Mammary epithelial cell (primary cell): Measurements from ENCODE around the gene TTC7B.

Source experiments
- CTCF ChIP-seq, 2 donors: IDR thresholded peaks in 1 of 2; conservative IDR thresholded peaks in 1 of 2; 2 replicates each; pipeline ENCODE4 v1.5.1; 2011 to 2012; ENCODE audit warnings: inconsistent platforms in 2 of 2, low read length in 2 of 2, mild to moderate bottlenecking in 2 of 2, control low read depth in 1 of 2, low read depth in 1 of 2; ENCODE audit not compliant: insufficient read depth in 1 of 2; ENCODE audit errors: extremely low read depth in 1 of 2
- EZH2 ChIP-seq: IDR thresholded peaks from 2 replicates; pipeline ENCODE4 v1.6.1; 2012; ENCODE audit warnings: low read length, inconsistent platforms, borderline replicate concordance

DNA sequence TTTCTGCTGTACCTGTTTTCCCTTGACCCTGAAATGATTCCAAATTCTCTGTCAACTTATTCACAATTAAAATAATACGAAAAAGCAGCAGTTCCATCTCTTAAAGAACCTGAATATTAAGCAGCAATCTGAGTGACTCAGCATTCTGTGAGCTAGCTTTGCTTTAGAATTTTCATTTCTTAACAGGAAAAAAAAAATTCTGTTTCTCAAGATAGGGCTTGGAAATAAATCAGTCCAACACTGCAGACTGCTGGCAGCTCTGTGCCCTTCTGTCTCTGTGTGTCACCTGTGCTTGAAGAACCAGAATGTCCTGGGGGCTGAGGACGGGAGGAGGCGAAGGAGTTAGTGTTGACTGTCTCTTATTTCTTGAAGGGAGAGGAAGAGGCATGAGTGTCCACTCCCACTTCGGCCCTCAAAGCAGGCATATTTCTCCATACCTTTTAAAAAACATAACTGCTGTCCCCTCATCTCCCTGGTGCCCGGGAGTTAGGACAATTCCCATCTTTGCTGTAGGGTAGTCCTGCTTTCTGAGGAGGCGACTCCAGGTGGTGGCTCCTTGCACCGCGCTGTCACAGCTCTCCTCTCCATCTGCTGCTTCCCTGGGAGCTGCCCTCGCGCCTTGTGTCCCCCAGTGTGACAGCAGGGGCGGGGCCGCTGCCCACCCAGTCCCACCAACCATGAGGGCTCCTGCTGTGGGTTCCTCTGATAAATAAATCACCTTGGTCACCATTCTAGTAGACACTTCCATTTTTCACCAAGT, 216.3 kb downstream of the TTC7B start:
- TF ChIP-seq CTCF (conservative IDR thresholded peaks at IDR 0.05 in 1 of 2, IDR thresholded peaks at IDR 0.05 in 1 of 2; ENCODE audit: extremely low read depth in 1 of 2, insufficient read depth in 1 of 2, low read depth in 1 of 2, low read length in 2 of 2) (peak; percentile 3 to 49), EZH2 (no peak)
